Vagina (tissue), 2 donors: Measurements from ENCODE around the gene KCNA1. TPM values are rescaled to one million over a fixed set of nuclear protein-coding genes. Genes with fewer than 3 reads are reported as not detected.

ENCODE experiments used
- DNase-seq, 2 donors: peaks; one replicate each; pipeline ENCODE4 v3.0.0-alpha.2; 2017; ENCODE audit errors: extremely low spot score in 2 of 2
- H3K27ac ChIP-seq: fragments of 200-600 bp; sonication (generic); one replicate; pipeline ENCODE4 v1.5.1; 2019
- H3K27me3 ChIP-seq: fragments of 200-600 bp; sonication (generic); one replicate; pipeline ENCODE4 v1.5.1; 2019
- H3K36me3 ChIP-seq, 2 donors: fragments of 200-600 bp; sonication (generic); one replicate each; pipeline ENCODE4 v1.5.1; 2017 to 2019
- H3K4me1 ChIP-seq: fragments of 200-600 bp; sonication (generic); one replicate; pipeline ENCODE4 v1.5.1; 2019
- H3K4me3 ChIP-seq, 2 donors: fragments of 200-600 bp; sonication (generic); 1 replicate in 1 of 2; 2 replicates in 1 of 2; pipeline ENCODE4 v1.5.1; 2016 to 2019
- H3K9me3 ChIP-seq: fragments of 200-600 bp; sonication (generic); one replicate; pipeline ENCODE4 v1.5.1; 2019
- CTCF ChIP-seq, 3 experiments: fragments of 450-650 bp in 2 of 3; fragments of 200-600 bp in 1 of 3; sonication (generic) in 1 of 3; IDR thresholded peaks; one replicate each; pipeline ENCODE4 v1.5.1; 2017 to 2019; ENCODE audit warnings: antibody characterized with exemption in 3 of 3, mild to moderate bottlenecking in 2 of 3, moderate library complexity in 2 of 3
- POLR2A ChIP-seq, 2 donors: fragments of 450-650 bp; IDR thresholded peaks; one replicate each; pipeline ENCODE4 v1.6.1; 2017; ENCODE audit warnings: antibody characterized with exemption in 2 of 2, mild to moderate bottlenecking in 2 of 2, moderate library complexity in 2 of 2
- POLR2AphosphoS5 ChIP-seq, 2 donors: sonication (generic); formaldehyde crosslinking; IDR thresholded peaks; one replicate each; pipeline ENCODE4 v1.9.0; 2017; ENCODE audit warnings: antibody characterized with exemption in 2 of 2, mild to moderate bottlenecking in 2 of 2, low read depth in 1 of 2; ENCODE audit not compliant: insufficient read depth in 1 of 2
- intact Hi-C: fragments of 100-400 bp; cut with DNase I; formaldehyde crosslinking; loops from one replicate; pipeline ENCODE4 v1.15.1; 2023
- total RNA-seq: library from RNA; depleted of rRNA; stranded (reverse); fragments of >200 nt; gene quantifications from one replicate; pipeline ENCODE4 v1.2.3, GENCODE V29; 2016

KCNA1 gene
- total RNA-seq, 1 donor from 2014 or later = 0.74 TPM

- TF ChIP-seq CTCF (IDR thresholded peaks at IDR 0.05) (no peak), POLR2A (IDR thresholded peaks at IDR 0.05) (no peak), POLR2AphosphoS5 (IDR thresholded peaks at IDR 0.05; ENCODE audit: insufficient read depth in 1 of 2, low read depth in 1 of 2) (no peak)
- no peak for DNase-seq
- intact Hi-C loops = no loop called here
- H3K27me3 ChIP-seq = no peaks in the 10 kb centered on the region
- H3K9me3 ChIP-seq = no peaks in the 10 kb centered on the region
- no peak overlapping the region for H3K27ac ChIP-seq
- no peak overlapping the region for H3K4me3 ChIP-seq
- no peaks in the 10 kb centered on the region for H3K4me1 ChIP-seq
- no peaks in the 10 kb centered on the region for H3K36me3 ChIP-seq
Measured at GRCh38 chr12:4933411-4933810, 23.7 kb downstream of the KCNA1 start.

- no peaks in the 10 kb centered on the region for H3K4me1 ChIP-seq
- no peak overlapping the region for H3K27ac ChIP-seq
- H3K9me3 ChIP-seq = no peaks in the 10 kb centered on the region
- no peak overlapping the region for H3K4me3 ChIP-seq
- H3K36me3 ChIP-seq = no peaks in the 10 kb centered on the region
- DNase-seq = no peak
- TF ChIP-seq POLR2AphosphoS5 (IDR thresholded peaks at IDR 0.05; ENCODE audit: insufficient read depth in 1 of 2, low read depth in 1 of 2) (no peak), CTCF (IDR thresholded peaks at IDR 0.05) (no peak), POLR2A (IDR thresholded peaks at IDR 0.05) (no peak)
- intact Hi-C loops = no loop called here
- no peaks in the 10 kb centered on the region for H3K27me3 ChIP-seq
Measured at GRCh38 chr12:4934407-4935035, 24.8 kb downstream of the KCNA1 start.

- Histone ChIP-seq H3K4me3 (no peak overlapping the region), H3K27ac (no peak overlapping the region), H3K4me1 (no peaks in the 10 kb centered on the region), H3K36me3 (no peaks in the 10 kb centered on the region), H3K27me3 (no peaks in the 10 kb centered on the region), H3K9me3 (no peaks in the 10 kb centered on the region)
- DNase-seq = no peak
- intact Hi-C loops = no loop called here
- TF ChIP-seq CTCF (IDR thresholded peaks at IDR 0.05) = no peak
- no peak for TF ChIP-seq POLR2A (IDR thresholded peaks at IDR 0.05)
- TF ChIP-seq POLR2AphosphoS5 (IDR thresholded peaks at IDR 0.05; ENCODE audit: insufficient read depth in 1 of 2, low read depth in 1 of 2) = no peak
Measured at GRCh38 chr12:4938900-4939299, 29.2 kb downstream of the KCNA1 start.

- Histone ChIP-seq H3K4me3 (no peak overlapping the region), H3K36me3 (no peaks in the 10 kb centered on the region), H3K9me3 (no peaks in the 10 kb centered on the region), H3K27me3 (no peaks in the 10 kb centered on the region), H3K27ac (no peak overlapping the region), H3K4me1 (no peaks in the 10 kb centered on the region)
- no peak for TF ChIP-seq POLR2AphosphoS5 (IDR thresholded peaks at IDR 0.05; ENCODE audit: insufficient read depth in 1 of 2, low read depth in 1 of 2)
- no peak for TF ChIP-seq POLR2A (IDR thresholded peaks at IDR 0.05)
- TF ChIP-seq CTCF (IDR thresholded peaks at IDR 0.05) = no peak
- no peak for DNase-seq
- intact Hi-C loops = no loop called here
Measured at GRCh38 chr12:4939418-4940023, 29.8 kb downstream of the KCNA1 start.
